A549 treated with CpdA at 1 μM for 4 hours (cell line): ENCODE results near the gene AIFM2. TPM values are rescaled to one million over a fixed set of nuclear protein-coding genes. Genes with fewer than 3 reads are reported as not detected.

Source experiments
- total RNA-seq: library from RNA; stranded (reverse); fragments of 200-300 nt; extraction: Qiagen RNA extraction; gene quantifications from 5 replicates; pipeline ENCODE4 v1.2.3, GENCODE V29; 2022; ENCODE audit warnings: low read depth

Gene AIFM2
- 30.3 to 37.0 TPM (median 36.3 TPM) in 5 replicates for total RNA-seq

DNA sequence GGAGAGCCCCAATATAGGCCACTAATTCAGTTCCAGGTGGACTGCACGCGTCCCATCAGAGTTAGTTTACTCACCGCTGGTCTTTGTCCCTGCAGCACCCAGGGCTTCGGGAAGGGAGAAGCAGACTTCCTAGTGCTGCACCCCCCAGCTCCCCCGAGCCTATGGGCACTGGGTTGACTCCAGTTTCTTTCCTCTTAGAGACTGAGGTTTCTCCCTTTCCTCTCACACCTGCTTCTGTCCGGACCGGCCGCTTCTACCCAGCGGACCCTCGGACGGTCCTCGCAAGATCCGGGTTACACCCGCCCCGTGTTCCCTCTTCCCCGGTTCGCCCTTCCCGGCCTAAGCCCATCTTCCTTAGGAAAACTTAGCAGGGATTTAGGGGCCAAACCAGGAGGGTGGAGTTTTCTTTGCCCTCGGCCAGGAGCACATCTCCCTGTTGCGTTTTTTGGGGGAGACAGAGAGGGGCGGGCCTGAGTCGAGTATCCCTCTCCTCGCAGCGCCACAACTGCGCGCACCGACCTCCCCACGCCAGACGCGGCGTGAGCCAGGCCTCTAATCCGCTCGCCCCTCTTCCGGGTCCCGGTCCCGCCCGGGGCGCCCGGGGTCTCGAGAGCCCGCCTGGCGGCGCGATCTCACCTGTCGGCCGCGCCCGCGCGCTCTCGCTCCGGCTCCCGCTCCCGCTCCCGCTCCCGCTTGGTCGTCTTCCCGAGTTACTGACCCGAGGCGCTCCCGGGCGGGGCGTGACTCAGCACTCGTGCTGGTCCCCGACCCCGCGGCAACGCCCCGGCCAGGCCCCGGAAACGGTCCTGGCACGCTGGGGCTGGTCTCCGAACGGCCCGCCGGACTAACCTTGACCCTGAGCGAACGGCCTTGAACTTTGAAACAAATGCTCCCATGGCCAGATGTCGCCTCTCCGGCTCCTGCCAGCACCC is at the start of gene AIFM2:
AIFM2 (minus strand) TSS at position 728 of the 932 bp plus-strand sequence. CDS start 8,741 bp downstream, outside the sequence.

GRCh38 chr10:70146489-70147258 is 14.0 kb upstream of the AIFM2 start, which contains the start of gene TYSND1:
Gene TYSND1, minus strand, starts transcription at chr10:70146700. Its CDS starts 114 bp downstream, at chr10:70146586.

Other genes starting within 250 kb of the AIFM2 start
- gene MACROH2A2, start 80.0 kb downstream of the AIFM2 start, total RNA-seq: 24.2 to 29.4 TPM (median 28.3 TPM) in 5 replicates
- gene TYSND1, start 13.9 kb upstream of the AIFM2 start, total RNA-seq: 12.6 to 20.3 TPM (median 18.7 TPM) in 5 replicates
- 71.7 to 85.4 TPM (median 81.5 TPM) in 5 replicates for gene SAR1A, start 37.7 kb upstream of the AIFM2 start, total RNA-seq
- gene PPA1, start 100.6 kb upstream of the AIFM2 start, total RNA-seq: 179 to 224 TPM (median 197 TPM) in 5 replicates
- not detected in 5 replicates for gene NPFFR1, start 151.2 kb upstream of the AIFM2 start, total RNA-seq
- 15.8 to 21.6 TPM (median 17.3 TPM) in 5 replicates for gene LRRC20, start 249.8 kb upstream of the AIFM2 start, total RNA-seq